Panc1 (cell line): Measurements from ENCODE around the gene LY9. TPM values are rescaled to one million over a fixed set of nuclear protein-coding genes. Genes with fewer than 3 reads are reported as not detected.

ENCODE experiments used
- ATAC-seq: fragments of 200-7000 bp; cut with Tn5 transposase; 2 replicates; pipeline ENCODE4 v1.9.1; 2020; ENCODE audit warnings: mild to moderate bottlenecking, moderate library complexity
- BruUV-seq: library from RNA; stranded (reverse); fragments of 400-500 nt; replicated peaks from 2 replicates; lab custom pipeline; 2021; lab: Mats Ljungman, UMichigan
- CTCF ChIA-PET: fragments of 300-600 bp; sonication (Branson Sonifier 250); formaldehyde crosslinking; loops from one replicate; lab custom pipeline; 2022; ENCODE audit warnings: antibody characterized with exemption; lab: Charles Lee
- POLR2A ChIA-PET: fragments of 300-600 bp; sonication (Branson Sonifier 250); formaldehyde crosslinking; loops from one replicate; lab custom pipeline; 2022; ENCODE audit warnings: antibody characterized with exemption; lab: Charles Lee
- DNase-seq: peaks from one replicate; pipeline ENCODE4 v3.0.0-alpha.2; 2010; ENCODE audit warnings: low read depth, low spot score
- H3K27ac ChIP-seq: 2 replicates; pipeline ENCODE4 v1.5.1; 2011; ENCODE audit warnings: mild to moderate bottlenecking, low read length, inconsistent platforms
- H3K27me3 ChIP-seq: fragments of 200-500 bp; sonication (Bioruptor generic); 2 replicates; pipeline ENCODE4 v1.6.0; 2014; ENCODE audit warnings: low read length, inconsistent platforms; ENCODE audit not compliant: control insufficient read depth, insufficient read depth
- H3K36me3 ChIP-seq: fragments of 200-500 bp; sonication (Bioruptor generic); 2 replicates; pipeline ENCODE4 v1.5.1; 2014; ENCODE audit warnings: inconsistent platforms, mild to moderate bottlenecking, low read length, moderate library complexity; ENCODE audit not compliant: control insufficient read depth, insufficient read depth
- H3K4me1 ChIP-seq: 2 replicates; pipeline ENCODE4 v1.5.1; 2011; ENCODE audit warnings: inconsistent platforms, mild to moderate bottlenecking, low read length, moderate library complexity; ENCODE audit not compliant: control insufficient read depth, insufficient read depth
- H3K4me3 ChIP-seq, 2 experiments: 2 replicates each; pipeline ENCODE4 v1.5.1; 2011 to 2012; ENCODE audit warnings: low read depth in 2 of 2, low read length in 2 of 2, mild to moderate bottlenecking in 2 of 2, inconsistent platforms in 1 of 2, moderate library complexity in 1 of 2
- H3K9me3 ChIP-seq: fragments of 200-500 bp; sonication (Bioruptor generic); 2 replicates; pipeline ENCODE4 v1.5.1; 2014; ENCODE audit warnings: low read depth, mild to moderate bottlenecking, inconsistent platforms, low read length, moderate library complexity; ENCODE audit not compliant: control insufficient read depth, insufficient read depth
- CTCF ChIP-seq: fragments of 450-650 bp; IDR thresholded peaks from 2 replicates; pipeline ENCODE4 v1.5.1; 2017; ENCODE audit warnings: mild to moderate bottlenecking
- POLR2AphosphoS5 ChIP-seq: IDR thresholded peaks from 2 replicates; pipeline ENCODE4 v1.6.1; 2012; ENCODE audit warnings: mild to moderate bottlenecking, low read depth, low read length, moderate library complexity
- SIN3A ChIP-seq: IDR thresholded peaks from 2 replicates; pipeline ENCODE4 v1.6.1; 2012; ENCODE audit warnings: low read depth, mild to moderate bottlenecking, low read length, moderate library complexity, borderline replicate concordance; ENCODE audit not compliant: insufficient read depth
- TCF7L2 ChIP-seq: IDR thresholded peaks from 2 replicates; pipeline ENCODE4 v1.6.1; 2011; ENCODE audit warnings: mild to moderate bottlenecking, low read depth, low read length, inconsistent platforms
- in situ Hi-C: cut with HindIII; loops from 2 replicates; pipeline ENCODE4 v1.10.0; 2016; ENCODE audit warnings: low sequenced_read_pairs, low pct_unique_long_range_greater_than_20kb
- intact Hi-C: fragments of 100-400 bp; cut with micrococcal nuclease; formaldehyde crosslinking; loops from one replicate; pipeline ENCODE4 v1.10.0; 2022; ENCODE audit not compliant: unreplicated experiment
- total RNA-seq: library from RNA; stranded (reverse); gene quantifications from one replicate; pipeline ENCODE4 v1.2.1, GENCODE V29; 2021; ENCODE audit not compliant: unreplicated experiment
- TF ChIP-seq, protein P1 (sequence below), 2 experiments: IDR thresholded peaks; 2 replicates each; pipeline ENCODE4 v1.6.1; 2011 to 2012; ENCODE audit warnings: low read depth in 2 of 2, control low read depth in 1 of 2, low read length in 1 of 2, mild to moderate bottlenecking in 1 of 2, moderate library complexity in 1 of 2; ENCODE audit not compliant: insufficient read depth in 1 of 2

LY9 gene
- total RNA-seq, 1 experiment from 2014 or later: 0.10 TPM

- Histone ChIP-seq H3K36me3 (no peaks in the 10 kb centered on the region), H3K4me1 (no peaks in the 10 kb centered on the region), H3K9me3 (no peaks in the 10 kb centered on the region), H3K27ac (no peak overlapping the region), H3K27me3 (peaks cover 9% of the 10 kb centered on the region), H3K4me3 (no peak overlapping the region)
- intact Hi-C loops (no loop called here), in situ Hi-C loops (no loop called here)
- no TSS peak for BruUV-seq
- TF ChIP-seq CTCF: no peak
- TF ChIP-seq POLR2AphosphoS5: no peak
- no peak for TF ChIP-seq SIN3A
- ChIA-PET POLR2A (no interaction called here), CTCF (interaction anchor here (1.0 kb wide), 1 partner anchor 104 kb away, joined by 3 read pairs; no protein-coding TSS in a partner anchor)
- DNase-seq: no peak
- ATAC-seq: no peak
Observed at GRCh38 chr1:160837558-160838205, 41.7 kb downstream of the LY9 start.

DNA sequence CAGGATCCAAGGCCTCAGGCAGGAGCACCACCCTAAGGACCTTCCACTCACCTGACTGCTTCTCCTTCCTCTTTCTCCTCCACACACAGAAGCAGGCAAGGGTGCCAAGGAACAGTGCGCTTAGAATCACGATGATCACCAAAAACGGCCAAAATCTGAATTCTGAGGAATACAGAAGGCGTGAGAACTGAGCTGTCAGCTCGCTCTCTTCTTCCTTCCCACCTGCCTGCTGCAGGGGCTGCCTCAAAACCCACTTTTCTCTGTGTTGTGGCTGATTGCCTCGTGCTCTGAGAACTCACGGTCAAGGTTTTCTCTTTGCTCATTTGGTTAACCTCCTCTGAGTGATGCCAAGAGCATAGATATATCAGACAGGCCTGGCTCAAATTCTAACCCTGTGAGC lies 42.9 kb downstream of the LY9 start:
- DNase-seq: no peak
- Histone ChIP-seq H3K27me3 (peaks cover 9% of the 10 kb centered on the region), H3K27ac (no peak overlapping the region), H3K9me3 (no peaks in the 10 kb centered on the region), H3K36me3 (no peaks in the 10 kb centered on the region), H3K4me3 (no peak overlapping the region), H3K4me1 (no peaks in the 10 kb centered on the region)
- TF ChIP-seq POLR2AphosphoS5 (no peak), SIN3A (no peak), TCF7L2 (no peak), CTCF (no peak)
- TF ChIP-seq, protein P1, sequence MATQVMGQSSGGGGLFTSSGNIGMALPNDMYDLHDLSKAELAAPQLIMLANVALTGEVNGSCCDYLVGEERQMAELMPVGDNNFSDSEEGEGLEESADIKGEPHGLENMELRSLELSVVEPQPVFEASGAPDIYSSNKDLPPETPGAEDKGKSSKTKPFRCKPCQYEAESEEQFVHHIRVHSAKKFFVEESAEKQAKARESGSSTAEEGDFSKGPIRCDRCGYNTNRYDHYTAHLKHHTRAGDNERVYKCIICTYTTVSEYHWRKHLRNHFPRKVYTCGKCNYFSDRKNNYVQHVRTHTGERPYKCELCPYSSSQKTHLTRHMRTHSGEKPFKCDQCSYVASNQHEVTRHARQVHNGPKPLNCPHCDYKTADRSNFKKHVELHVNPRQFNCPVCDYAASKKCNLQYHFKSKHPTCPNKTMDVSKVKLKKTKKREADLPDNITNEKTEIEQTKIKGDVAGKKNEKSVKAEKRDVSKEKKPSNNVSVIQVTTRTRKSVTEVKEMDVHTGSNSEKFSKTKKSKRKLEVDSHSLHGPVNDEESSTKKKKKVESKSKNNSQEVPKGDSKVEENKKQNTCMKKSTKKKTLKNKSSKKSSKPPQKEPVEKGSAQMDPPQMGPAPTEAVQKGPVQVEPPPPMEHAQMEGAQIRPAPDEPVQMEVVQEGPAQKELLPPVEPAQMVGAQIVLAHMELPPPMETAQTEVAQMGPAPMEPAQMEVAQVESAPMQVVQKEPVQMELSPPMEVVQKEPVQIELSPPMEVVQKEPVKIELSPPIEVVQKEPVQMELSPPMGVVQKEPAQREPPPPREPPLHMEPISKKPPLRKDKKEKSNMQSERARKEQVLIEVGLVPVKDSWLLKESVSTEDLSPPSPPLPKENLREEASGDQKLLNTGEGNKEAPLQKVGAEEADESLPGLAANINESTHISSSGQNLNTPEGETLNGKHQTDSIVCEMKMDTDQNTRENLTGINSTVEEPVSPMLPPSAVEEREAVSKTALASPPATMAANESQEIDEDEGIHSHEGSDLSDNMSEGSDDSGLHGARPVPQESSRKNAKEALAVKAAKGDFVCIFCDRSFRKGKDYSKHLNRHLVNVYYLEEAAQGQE (IDR thresholded peaks at IDR 0.05; ENCODE audit: insufficient read depth in 1 of 2, low read depth in 2 of 2, low read length in 1 of 2): no peak
- intact Hi-C loops: no loop called here
- ChIA-PET CTCF (no interaction called here), POLR2A (no interaction called here)
- in situ Hi-C loops: no loop called here
- no TSS peak for BruUV-seq
- no peak for ATAC-seq
